ENCODE measurements around the gene PFDN6. TPM values are rescaled to one million over a fixed set of nuclear protein-coding genes. Genes with fewer than 3 reads are reported as not detected.

Gene PFDN6
- total and polyA plus RNA-seq, 3 donors from 2014 or later = 45.5 to 123 (median 56.2) TPM

DNA sequence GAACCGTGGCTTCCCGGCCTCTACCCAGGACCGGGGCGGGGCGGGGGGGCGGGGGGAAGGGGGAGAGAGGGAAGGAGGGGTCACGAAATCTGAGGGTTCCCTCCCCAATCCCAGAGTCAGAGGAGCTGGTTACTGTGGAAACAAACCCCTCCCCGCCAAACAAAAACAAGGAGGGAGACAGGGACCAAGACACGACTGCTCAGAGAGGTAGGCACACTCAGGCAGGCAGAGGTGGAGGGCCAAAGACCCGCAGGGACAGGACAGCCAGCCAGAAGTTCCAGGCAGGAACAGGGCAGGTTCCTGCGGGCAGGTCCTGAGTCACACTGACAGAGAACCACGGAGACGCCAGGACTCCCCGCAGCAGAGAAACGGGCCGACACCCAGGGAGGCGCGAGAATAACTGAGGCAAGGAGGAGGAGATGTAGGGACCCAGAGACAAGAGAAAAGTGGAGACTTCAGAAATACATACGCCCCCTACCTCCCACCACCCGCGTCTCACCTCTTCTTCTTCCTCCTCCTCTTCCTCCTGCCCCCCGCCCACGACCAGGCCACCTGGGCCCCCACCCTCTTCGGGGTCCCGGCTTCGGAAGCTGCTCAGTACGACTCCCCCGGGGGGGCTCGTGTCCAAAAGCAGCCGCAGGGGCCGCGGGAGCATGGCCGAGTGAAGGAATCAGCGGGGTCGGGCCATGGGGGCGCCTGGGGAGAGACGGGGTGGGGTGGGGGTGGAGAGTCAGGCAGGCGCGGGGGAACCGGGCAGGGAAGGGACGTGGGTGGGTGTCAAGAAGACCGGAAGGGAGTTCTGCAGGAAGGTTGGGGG lies 8.8 kb downstream of the PFDN6 start:
- H3K36me3 ChIP-seq (ENCODE audit: low read depth, missing control alignments) = no peaks in the 10 kb centered on the region
- H3K27me3 ChIP-seq = no peaks in the 10 kb centered on the region
- no peaks in the 10 kb centered on the region for H3K9me3 ChIP-seq
- DNase-seq = peak; percentile 86
- intact Hi-C loops (cut with DNase I; ENCODE audit: low total_unique reads) = no loop called here
- H3K4me3 ChIP-seq = peak overlapping the region; percentile 71 to 90
- TF ChIP-seq, protein P1, sequence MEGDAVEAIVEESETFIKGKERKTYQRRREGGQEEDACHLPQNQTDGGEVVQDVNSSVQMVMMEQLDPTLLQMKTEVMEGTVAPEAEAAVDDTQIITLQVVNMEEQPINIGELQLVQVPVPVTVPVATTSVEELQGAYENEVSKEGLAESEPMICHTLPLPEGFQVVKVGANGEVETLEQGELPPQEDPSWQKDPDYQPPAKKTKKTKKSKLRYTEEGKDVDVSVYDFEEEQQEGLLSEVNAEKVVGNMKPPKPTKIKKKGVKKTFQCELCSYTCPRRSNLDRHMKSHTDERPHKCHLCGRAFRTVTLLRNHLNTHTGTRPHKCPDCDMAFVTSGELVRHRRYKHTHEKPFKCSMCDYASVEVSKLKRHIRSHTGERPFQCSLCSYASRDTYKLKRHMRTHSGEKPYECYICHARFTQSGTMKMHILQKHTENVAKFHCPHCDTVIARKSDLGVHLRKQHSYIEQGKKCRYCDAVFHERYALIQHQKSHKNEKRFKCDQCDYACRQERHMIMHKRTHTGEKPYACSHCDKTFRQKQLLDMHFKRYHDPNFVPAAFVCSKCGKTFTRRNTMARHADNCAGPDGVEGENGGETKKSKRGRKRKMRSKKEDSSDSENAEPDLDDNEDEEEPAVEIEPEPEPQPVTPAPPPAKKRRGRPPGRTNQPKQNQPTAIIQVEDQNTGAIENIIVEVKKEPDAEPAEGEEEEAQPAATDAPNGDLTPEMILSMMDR (IDR thresholded peaks at IDR 0.05) = no peak
- no peak for TF ChIP-seq POLR2A (IDR thresholded peaks at IDR 0.05)
- H3K27ac ChIP-seq = peak overlapping the region; percentile 91 to 94
- peaks cover 20% of the 10 kb centered on the region for H3K4me1 ChIP-seq
- 1% methylated on average over 32 to 42 of the region's 42 CpGs for WGBS, 2 donors

DNA sequence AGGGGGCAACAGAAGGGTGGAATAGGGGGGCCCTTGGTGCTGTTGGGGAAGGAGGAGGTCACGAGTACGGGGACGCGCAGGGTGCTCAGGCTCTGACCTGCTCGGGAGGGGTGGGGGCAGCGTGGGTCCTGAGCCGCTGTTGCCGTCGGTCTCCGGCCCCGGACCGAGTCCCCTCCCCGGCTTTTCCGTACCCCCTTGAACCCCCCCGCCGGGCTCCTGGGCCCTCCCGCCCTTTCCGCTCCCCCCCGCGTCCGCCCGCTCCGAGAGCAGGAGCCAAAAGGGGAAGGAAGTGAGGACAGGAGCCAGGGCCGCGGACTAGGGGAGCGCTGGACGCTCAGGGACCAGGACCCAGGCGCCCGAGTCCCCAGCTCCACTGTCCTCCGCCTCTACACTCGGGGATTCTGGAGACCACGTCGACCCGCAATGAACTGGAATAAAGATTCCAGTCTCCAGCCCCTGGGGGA lies 9.4 kb downstream of the PFDN6 start, which contains the start of gene RGL2:
TSS of gene RGL2 (minus strand) at position 170 of the 464 bp plus-strand sequence. CDS start 332 bp downstream, outside the sequence.
- no peaks in the 10 kb centered on the region for H3K27me3 ChIP-seq
- peak; percentile 77 for DNase-seq
- H3K9me3 ChIP-seq = no peaks in the 10 kb centered on the region
- H3K4me1 ChIP-seq = peaks cover 20% of the 10 kb centered on the region
- intact Hi-C loops (cut with DNase I; ENCODE audit: low total_unique reads) = no loop called here
- H3K36me3 ChIP-seq (ENCODE audit: low read depth, missing control alignments) = no peaks in the 10 kb centered on the region
- WGBS, 2 donors = 0% methylated on average over 7 to 30 of the region's 34 CpGs
- TF ChIP-seq, protein P1 (IDR thresholded peaks at IDR 0.05) = no peak
- no peak for TF ChIP-seq POLR2A (IDR thresholded peaks at IDR 0.05)
- H3K4me3 ChIP-seq = peak within 1 kb of the TSS; percentile 71 to 90
- H3K27ac ChIP-seq = peak within 1 kb of the TSS; percentile 91 to 94

DNA sequence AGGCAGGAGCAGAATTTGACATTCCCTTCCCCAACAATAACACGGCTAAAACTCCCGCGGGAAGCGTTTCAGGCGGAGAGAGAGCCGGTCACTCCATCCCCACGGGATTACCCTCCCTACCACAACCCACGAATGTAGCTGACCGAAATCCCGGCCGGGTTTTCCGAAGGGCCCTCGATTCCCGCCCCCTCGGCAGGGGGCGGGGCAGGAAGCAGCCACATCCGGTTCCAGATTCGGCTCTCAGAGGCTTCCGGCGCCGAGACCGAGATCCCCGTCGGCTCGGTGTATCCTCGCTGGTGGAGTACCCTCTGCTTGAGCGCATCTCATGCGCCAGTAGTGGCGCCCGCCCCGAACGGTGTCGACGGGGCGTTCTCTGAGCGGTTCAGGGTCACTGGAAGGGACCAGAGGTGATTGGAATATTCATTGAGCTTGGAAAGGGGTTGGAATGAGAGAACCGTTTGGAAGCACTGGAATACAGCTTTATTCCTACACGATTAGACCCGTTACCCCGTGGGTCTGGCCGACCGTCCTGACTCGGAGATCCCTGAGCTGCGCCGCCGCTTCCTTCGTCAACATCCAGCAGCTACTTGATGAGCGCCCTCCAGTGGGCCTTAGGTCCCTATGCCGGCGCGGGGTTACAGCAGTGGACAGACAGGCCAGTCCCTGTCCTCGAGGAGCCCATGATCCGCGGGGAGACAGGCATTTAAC lies 10.0 kb downstream of the PFDN6 start:
- no peaks in the 10 kb centered on the region for H3K36me3 ChIP-seq (ENCODE audit: low read depth, missing control alignments)

DNA sequence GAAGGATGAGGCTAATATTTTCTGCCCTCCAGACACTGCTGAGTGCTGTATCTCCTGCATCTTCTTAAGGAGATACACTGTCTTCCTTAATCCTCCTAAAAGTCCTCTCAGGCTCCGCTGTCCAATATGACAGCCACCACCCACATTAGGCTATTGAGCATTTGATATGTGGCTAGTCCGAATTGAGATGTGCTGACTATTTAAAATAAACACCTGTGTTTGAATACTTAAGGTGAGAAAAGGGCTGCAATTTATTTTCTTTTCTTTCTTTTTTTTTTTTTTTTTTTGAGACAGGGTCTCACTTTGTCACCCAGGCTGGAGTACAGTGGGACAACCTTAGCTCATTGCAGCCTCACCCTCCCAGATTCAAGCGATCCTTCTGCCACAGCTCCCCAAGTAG lies 12.5 kb downstream of the PFDN6 start:
- H3K4me3 ChIP-seq = no peak overlapping the region
- no peaks in the 10 kb centered on the region for H3K9me3 ChIP-seq
- no peaks in the 10 kb centered on the region for H3K36me3 ChIP-seq (ENCODE audit: low read depth, missing control alignments)
- TF ChIP-seq, protein P1 (IDR thresholded peaks at IDR 0.05) = no peak
- no peak for TF ChIP-seq POLR2A (IDR thresholded peaks at IDR 0.05)
- intact Hi-C loops (cut with DNase I; ENCODE audit: low total_unique reads) = no loop called here
- no peak overlapping the region for H3K27ac ChIP-seq
- WGBS, 2 donors = 79 to 92% methylated on average over 3 of the region's 3 CpGs
- DNase-seq = no peak
- no peaks in the 10 kb centered on the region for H3K27me3 ChIP-seq
- peaks cover 20% of the 10 kb centered on the region for H3K4me1 ChIP-seq

More for the DNA sequence above, 10.0 kb downstream of the PFDN6 start:
- Histone ChIP-seq H3K4me3 (peak overlapping the region; percentile 71 to 90), H3K27ac (peak overlapping the region; percentile 91 to 94), H3K9me3 (no peaks in the 10 kb centered on the region), H3K27me3 (no peaks in the 10 kb centered on the region), H3K4me1 (peaks cover 20% of the 10 kb centered on the region)
- WGBS, 2 donors = 0 to 1% methylated on average over 36 to 54 of the region's 54 CpGs
- intact Hi-C loops (cut with DNase I; ENCODE audit: low total_unique reads) = no loop called here
- DNase-seq = peak; percentile 93
- peak; percentile 53 for TF ChIP-seq POLR2A (IDR thresholded peaks at IDR 0.05)
- TF ChIP-seq, protein P1 (IDR thresholded peaks at IDR 0.05) = peak; percentile 33 to 68 (median 56)

All from testis (tissue), 3 donors.